NCI-H1105 treated with DMSO at 0.1 percent for 48 hours (cell line): ENCODE data around the gene PHF21B.
"Not testable (repeated sequence)": the region's sequence is repeated elsewhere in the genome, so short reads cannot be mapped to it uniquely, and the experiment has no call there.

Source experiments
- DNase-seq: peaks from one replicate; lab custom pipeline; 2025; lab: John Stamatoyannopoulos, UW

The PHF21B gene

DNA sequence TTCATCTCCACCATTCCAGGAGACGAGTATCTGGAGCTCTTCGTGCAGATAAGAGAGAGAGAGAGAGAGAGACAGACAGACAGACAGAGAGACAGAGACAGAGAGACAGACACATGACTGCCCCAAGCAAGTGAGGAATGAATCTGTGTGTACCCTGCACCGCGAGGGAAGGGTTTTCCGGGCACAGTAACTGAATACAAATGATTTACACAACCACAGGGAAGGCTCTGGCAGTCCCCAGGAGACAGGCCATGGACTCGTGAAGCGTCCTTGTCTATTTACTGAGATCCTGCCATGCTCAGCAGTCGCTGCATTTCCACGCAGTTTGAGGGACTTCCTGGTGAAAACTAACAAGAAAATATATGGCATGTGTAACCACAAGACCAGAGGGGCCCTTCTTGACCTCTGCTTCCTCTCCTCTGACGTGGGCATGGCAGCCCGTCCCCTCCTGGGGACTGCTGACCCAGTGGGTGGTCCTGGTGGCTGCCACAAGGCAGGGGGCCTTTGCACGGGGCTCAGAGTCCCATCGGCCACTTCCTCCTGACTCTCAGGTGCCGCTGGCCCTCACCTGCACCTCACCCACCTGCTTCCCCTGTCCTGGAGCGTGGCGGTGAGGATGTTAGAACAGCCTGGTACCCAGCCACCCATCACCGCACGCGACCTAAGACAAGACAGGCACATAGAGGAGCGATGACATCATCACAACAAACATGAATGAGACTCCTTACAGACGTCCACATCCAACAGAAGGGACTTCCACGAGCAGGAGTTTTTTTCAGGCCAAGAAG lies 75.9 kb downstream of the PHF21B start:
- DNase-seq = no peak

- DNase-seq = no peak
Observed at GRCh38 chr22:44932493-44932892, 77.3 kb downstream of the PHF21B start.

GRCh38 chr22:44931766-44932165 lies 78.0 kb downstream of the PHF21B start:
- no peak for DNase-seq

DNA sequence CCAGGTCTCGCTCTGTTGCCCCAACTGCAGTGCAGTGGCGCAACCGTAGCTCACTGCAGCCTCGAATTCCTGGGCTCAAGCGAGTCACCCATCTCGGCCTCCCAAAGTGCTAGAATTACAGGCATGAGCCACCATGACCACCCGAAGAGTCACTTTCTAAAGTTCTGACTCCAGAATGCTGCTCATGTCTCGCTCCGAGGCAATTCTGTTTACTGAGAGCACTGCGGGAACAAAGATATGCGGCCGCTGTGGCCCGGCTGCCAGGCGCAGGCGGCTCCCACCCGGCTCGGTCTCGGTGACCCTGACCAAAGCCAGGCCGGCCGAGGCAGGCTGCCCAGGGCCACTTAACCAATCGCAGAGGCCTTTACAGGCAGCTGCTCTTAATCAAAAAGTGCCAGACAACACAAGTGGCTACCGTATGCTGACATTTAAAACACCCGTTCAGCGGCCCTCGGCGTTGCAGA lies 78.7 kb downstream of the PHF21B start:
- DNase-seq = no peak

DNA sequence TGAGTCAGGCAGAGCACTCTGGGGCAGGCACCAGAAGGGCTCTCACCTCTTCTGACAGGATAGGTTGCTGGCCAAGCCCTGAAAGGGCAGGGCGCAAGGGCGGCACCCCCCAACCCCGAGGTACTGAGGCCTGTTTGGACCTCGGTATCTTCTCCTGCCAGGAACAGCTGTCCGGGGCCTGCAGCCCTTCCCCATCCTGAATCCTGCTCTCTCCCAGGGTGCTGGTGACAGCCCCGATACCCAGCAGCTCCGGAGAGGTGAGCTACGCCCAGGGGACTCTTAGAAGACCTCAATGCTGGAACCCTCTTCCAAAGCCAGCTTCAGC lies 79.1 kb downstream of the PHF21B start:
- no peak for DNase-seq

GRCh38 chr22:44930016-44930710 lies 79.6 kb downstream of the PHF21B start:
- DNase-seq = no peak

DNA sequence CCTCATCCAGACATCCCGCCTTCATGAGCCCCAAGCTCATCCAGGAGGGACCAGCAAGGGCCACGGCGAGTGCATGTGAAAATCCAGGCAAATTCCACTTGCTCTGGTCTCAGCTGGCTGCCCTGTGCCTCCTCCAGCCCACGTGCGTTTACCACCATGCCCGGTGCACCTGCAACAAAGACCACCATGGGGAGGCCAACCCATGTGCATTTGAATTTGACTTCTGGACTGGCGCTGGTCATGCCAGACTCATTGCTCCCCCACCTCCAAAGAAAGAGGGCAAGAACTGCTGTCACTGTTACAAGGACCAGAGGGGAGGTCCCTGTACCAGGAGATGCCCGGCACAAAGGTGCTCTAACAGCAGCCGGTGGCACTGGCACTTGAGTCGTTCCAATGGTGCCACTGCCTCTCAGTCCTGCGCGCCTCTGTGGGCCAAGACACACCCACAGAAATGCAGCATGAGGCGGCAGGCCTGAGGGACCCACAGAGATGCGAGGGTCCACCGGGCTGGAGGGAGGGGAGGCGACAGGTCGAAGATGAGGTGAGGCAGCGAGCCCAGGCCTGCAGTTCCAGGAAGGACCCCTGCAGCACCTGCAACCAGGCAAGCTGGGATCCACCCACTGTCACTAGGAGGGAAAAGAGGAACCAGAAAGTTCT lies 80.3 kb downstream of the PHF21B start:
- no peak for DNase-seq

- no peak for DNase-seq
Observed at GRCh38 chr22:44928711-44929358, 81.0 kb downstream of the PHF21B start.

DNA sequence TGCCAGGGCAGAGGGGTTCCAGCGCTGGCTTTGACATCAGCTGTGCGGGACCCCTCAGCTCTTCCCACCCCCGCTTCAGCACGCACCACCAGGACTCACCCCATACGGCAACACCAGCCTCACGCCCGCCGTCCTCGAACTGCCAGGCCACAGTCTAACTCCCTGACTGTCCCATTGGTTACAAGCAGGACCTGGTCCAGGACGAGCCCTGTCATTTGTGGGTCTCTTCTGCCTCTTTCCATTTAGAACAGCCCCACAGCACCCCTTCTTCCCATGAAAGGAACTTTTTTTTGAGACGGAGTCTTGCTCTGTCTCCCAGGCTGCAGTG lies 81.7 kb downstream of the PHF21B start:
- DNase-seq = no peak

- no peak for DNase-seq
Observed at GRCh38 chr22:44927463-44928135, 82.2 kb downstream of the PHF21B start.

DNA sequence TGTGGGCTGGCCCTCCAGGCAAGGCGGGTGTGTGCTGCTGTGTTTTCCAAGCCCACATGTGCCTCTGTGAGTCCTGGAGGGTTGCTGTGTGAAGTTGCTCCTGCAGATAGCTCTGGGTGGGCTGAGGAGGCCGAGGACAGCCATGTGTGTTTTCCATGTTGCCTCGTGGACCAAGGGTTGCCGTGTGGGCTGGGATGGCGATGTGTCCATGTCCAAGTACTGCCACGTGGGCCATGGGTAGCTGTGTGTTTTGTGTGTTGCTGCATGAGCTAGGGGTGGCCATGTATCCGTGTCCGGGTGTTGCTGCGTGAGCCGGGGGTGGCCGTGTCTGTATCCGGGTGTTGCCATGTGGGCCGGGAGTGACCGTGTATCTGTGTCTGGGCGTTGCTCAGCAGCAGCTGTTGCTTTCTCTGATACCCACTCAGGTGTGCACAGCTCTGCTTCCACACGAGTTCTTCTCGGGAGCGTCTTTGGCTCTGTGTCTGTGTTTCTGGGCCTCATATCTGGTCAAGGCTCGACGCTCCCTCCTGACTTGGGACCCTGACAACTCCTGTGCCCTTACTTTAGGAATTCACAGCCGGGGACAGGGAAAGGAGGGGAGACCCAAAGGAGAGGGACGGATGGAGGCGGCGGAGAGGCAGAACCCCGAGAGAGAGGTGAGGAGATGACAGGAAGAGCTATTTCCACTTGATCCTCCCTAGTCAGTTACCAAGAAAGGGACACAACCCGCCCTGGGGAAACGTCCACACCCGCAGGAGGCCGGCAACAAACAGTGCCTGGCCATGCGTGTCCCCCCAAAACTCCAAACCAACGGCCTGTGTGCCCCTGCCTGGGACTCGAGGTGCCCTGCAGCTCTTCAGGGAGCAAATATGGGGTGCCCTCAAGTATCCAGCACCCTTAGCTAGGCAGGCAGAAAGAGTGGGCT lies 83.1 kb downstream of the PHF21B start:
- DNase-seq = no peak

DNA sequence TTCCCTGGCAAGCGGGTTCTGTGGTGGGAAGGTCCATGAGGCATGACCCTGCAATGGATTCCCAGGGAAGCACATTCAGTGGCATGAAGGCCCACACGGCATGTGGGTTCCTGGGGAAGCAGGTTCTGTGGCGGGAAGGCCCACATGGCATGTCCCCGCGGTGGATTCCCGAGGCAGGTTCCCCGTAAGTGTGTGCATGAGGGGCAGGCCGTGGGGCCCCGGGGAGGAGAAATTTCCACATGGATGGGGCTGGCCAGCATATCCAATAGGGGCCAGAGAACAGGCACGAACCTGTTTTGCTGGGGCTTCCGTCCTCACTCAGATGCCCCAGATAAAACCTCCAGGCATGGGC lies 83.7 kb downstream of the PHF21B start:
- DNase-seq = no peak

- DNase-seq = no peak
Observed at GRCh38 chr22:44925465-44926123, 84.2 kb downstream of the PHF21B start.

- no peak for DNase-seq
Observed at GRCh38 chr22:44924710-44925109, 85.1 kb downstream of the PHF21B start.

DNA sequence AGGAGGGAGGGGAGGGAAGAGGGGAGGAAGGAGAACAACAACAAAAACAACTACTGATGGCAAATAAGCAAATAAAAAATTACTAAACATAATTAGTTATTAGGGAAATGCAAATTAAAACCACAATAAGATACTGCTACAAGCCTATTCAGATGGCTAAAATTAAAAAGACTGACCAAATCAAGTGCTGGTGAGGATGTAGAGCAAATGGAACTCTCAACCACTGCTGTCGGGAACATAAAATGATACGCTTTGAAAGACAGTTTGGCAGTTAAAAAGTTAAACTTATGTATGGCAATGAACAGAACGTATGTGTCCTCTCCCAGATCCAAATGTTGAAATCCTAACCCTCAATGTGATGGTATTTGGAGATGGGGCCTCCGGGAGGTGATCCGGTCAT lies 85.7 kb downstream of the PHF21B start:
- DNase-seq = no peak

DNA sequence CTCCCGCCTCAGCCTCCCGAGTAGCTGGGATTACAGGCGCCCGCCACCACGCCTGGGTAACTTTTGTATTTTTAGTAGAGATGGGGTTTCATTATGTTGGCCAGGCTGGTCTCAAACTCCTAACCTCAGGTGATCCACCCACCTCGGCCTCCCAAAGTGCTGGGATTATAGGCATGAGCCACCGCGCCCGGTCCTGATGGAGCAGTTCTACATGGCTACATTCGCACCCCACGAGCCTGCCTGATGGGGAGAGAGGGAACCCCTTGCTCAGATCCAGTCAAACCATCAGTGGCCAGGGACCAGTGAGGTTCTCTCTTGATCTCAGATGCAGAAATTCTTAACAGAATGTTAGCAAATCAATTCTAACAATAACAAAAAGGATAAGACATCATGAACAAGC lies 88.0 kb downstream of the PHF21B start:
- DNase-seq = not testable (repeated sequence)

DNA sequence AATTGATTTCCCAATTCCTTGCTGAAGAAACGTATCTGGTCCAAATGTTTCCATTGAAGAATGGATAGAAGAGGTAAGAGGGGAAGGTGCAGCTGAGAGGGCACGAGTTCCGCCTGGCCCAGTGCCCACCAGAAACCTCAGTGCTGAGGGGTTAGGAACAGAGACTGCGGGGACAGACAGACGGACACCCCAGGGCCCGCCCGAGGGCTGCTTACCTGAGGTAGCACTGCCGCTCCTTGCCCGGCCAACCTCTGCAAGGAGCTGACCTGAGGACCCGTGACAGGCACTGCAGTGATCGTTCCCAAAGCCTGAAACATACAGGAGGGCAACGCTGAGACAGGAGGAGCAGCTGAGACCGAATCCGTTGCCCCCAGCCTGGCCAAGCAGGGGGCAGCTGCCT lies 89.6 kb downstream of the PHF21B start:
- DNase-seq = no peak

DNA sequence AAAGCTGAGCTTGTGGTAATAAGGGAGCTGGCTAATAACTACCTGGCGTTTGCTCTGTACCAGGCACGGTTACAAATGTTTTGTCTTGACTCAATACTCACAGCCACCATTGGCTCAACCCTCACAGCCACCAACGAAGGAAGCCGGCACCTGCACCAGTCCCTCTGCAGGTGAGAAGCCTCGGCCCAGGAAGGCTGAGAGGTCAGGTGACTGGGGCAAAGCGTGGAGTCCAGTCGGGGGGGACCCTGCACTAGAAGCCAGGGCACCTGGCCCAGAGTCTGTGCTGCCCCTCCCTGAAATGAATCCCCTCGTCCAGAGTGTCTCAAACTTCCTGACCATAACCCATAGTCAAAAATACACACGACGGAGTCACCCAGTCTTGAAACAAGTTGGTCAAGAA lies 90.1 kb downstream of the PHF21B start:
- DNase-seq = no peak

DNA sequence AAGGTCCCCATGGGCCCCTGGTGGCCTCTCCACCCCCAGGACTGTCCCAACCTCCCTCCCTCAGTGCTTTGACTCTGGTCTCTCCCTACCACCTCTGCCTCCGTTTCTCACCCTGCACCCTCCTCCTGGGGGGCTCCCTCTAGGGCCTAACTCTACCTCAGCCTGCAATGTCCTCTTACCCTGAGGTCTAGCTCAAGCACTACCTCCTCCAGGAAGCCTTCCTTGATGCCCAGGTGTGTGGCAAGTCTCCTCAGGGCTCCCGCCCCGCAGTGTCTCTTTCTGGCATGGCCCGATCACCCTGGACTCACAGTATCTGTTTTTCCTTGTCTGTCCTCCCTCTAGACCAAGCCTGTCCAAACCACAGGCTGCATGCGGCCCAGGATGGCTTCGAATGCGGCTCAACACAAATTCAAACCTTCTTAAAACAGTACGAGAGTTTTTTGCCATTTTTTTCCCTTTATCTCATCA lies 90.8 kb downstream of the PHF21B start:
- no peak for DNase-seq

GRCh38 chr22:44918166-44918924 lies 91.5 kb downstream of the PHF21B start:
- no peak for DNase-seq
